Liver (tissue), 9 donors: ENCODE results near the gene FCRL2. TPM values are rescaled to one million over a fixed set of nuclear protein-coding genes. Genes with fewer than 3 reads are reported as not detected.

Source experiments
- DNase-seq: peaks from one replicate; pipeline ENCODE4 v3.0.0-alpha.2; 2017; ENCODE audit warnings: low spot score
- H3K27ac ChIP-seq, 2 donors: one replicate each; pipeline ENCODE4 v1.7.0; 2013; ENCODE audit warnings: inconsistent platforms in 2 of 2, low read length in 2 of 2, control low read depth in 1 of 2, low read depth in 1 of 2, mild to moderate bottlenecking in 1 of 2
- H3K27me3 ChIP-seq, 4 donors: one replicate each; pipeline versions ENCODE4 v1.6.1 to v1.7.0; 2013; ENCODE audit warnings: low read length in 3 of 4, inconsistent platforms in 1 of 4, mild to moderate bottlenecking in 1 of 4, moderate library complexity in 1 of 4; ENCODE audit not compliant: control insufficient read depth in 4 of 4, insufficient read depth in 4 of 4
- H3K36me3 ChIP-seq, 4 donors: one replicate each; pipeline versions ENCODE4 v1.6.1 to v1.7.0; 2013; ENCODE audit warnings: low read length in 3 of 4, mild to moderate bottlenecking in 3 of 4, low read depth in 1 of 4, moderate library complexity in 1 of 4; ENCODE audit not compliant: control insufficient read depth in 4 of 4, insufficient read depth in 3 of 4
- H3K4me1 ChIP-seq, 4 donors: one replicate each; pipeline versions ENCODE4 v1.6.1 to v1.7.0; 2013; ENCODE audit warnings: low read length in 3 of 4, mild to moderate bottlenecking in 3 of 4, moderate library complexity in 1 of 4; ENCODE audit not compliant: control insufficient read depth in 4 of 4, insufficient read depth in 4 of 4
- H3K4me3 ChIP-seq, 3 donors: one replicate each; pipeline versions ENCODE4 v1.6.1 to v1.7.0; 2013; ENCODE audit warnings: low read length in 3 of 3, control low read depth in 1 of 3, low read depth in 1 of 3, mild to moderate bottlenecking in 1 of 3
- H3K9ac ChIP-seq, 2 donors: one replicate each; pipeline ENCODE4 v1.7.0; 2013; ENCODE audit warnings: low read length in 2 of 2, mild to moderate bottlenecking in 2 of 2, moderate library complexity in 2 of 2, control low read depth in 1 of 2, low read depth in 1 of 2
- H3K9me3 ChIP-seq, 4 donors: one replicate each; pipeline versions ENCODE4 v1.6.1 to v1.7.0; 2013; ENCODE audit warnings: low read length in 3 of 4; ENCODE audit not compliant: control insufficient read depth in 4 of 4
- ATF3 ChIP-seq: IDR thresholded peaks from 2 replicates; pipeline ENCODE4 v1.6.1; 2016; ENCODE audit warnings: antibody characterized with exemption
- CTCF ChIP-seq: fragments of 150-350 bp; IDR thresholded peaks from 2 replicates; pipeline ENCODE4 v1.5.1; 2017; ENCODE audit warnings: improper control_type of control experiment, low read depth, low read length; ENCODE audit not compliant: missing input control
- EGR1 ChIP-seq, 2 donors: IDR thresholded peaks; 2 replicates each; pipeline ENCODE4 v1.6.1; 2016 to 2018; ENCODE audit warnings: antibody characterized with exemption in 2 of 2, low read depth in 2 of 2
- FOXA1 ChIP-seq: IDR thresholded peaks from 2 replicates; pipeline ENCODE4 v1.6.1; 2016; ENCODE audit warnings: antibody characterized with exemption
- FOXA2 ChIP-seq: IDR thresholded peaks from 2 replicates; pipeline ENCODE4 v1.6.1; 2016; ENCODE audit warnings: antibody characterized with exemption
- GABPA ChIP-seq, 2 donors: IDR thresholded peaks in 1 of 2; conservative IDR thresholded peaks in 1 of 2; 2 replicates each; pipeline ENCODE4 v1.6.1; 2016; ENCODE audit warnings: antibody characterized with exemption in 2 of 2, mild to moderate bottlenecking in 1 of 2, moderate library complexity in 1 of 2
- HNF4A ChIP-seq, 2 donors: conservative IDR thresholded peaks; 2 replicates each; pipeline ENCODE4 v1.6.1; 2016; ENCODE audit warnings: antibody characterized with exemption in 2 of 2, mild to moderate bottlenecking in 2 of 2
- HNF4G ChIP-seq: IDR thresholded peaks from 2 replicates; pipeline ENCODE4 v1.6.1; 2016; ENCODE audit warnings: antibody characterized with exemption
- JUND ChIP-seq, 2 donors: IDR thresholded peaks; 2 replicates each; pipeline ENCODE4 v1.6.1; 2016; ENCODE audit warnings: antibody characterized with exemption in 2 of 2
- MAX ChIP-seq: IDR thresholded peaks from 2 replicates; pipeline ENCODE4 v1.6.1; 2016; ENCODE audit warnings: antibody characterized with exemption
- NR2F2 ChIP-seq: IDR thresholded peaks from 2 replicates; pipeline ENCODE4 v1.6.1; 2016; ENCODE audit warnings: antibody characterized with exemption
- RAD21 ChIP-seq, 2 donors: IDR thresholded peaks; 2 replicates each; pipeline ENCODE4 v1.6.1; 2016; ENCODE audit warnings: antibody characterized with exemption in 2 of 2, mild to moderate bottlenecking in 2 of 2
- RXRA ChIP-seq, 2 donors: IDR thresholded peaks; 2 replicates each; pipeline ENCODE4 v1.6.1; 2017 to 2018; ENCODE audit warnings: antibody characterized with exemption in 2 of 2, mild to moderate bottlenecking in 1 of 2
- SP1 ChIP-seq: IDR thresholded peaks from 2 replicates; pipeline ENCODE4 v1.6.1; 2018; ENCODE audit warnings: antibody characterized with exemption, mild to moderate bottlenecking
- TAF1 ChIP-seq: conservative IDR thresholded peaks from 2 replicates; pipeline ENCODE4 v1.6.1; 2016; ENCODE audit warnings: antibody characterized with exemption, mild to moderate bottlenecking
- YY1 ChIP-seq: IDR thresholded peaks from 2 replicates; pipeline ENCODE4 v1.6.1; 2016; ENCODE audit warnings: antibody characterized with exemption, mild to moderate bottlenecking
- ZBTB33 ChIP-seq: IDR thresholded peaks from 2 replicates; pipeline ENCODE4 v1.6.1; 2016; ENCODE audit warnings: antibody characterized with exemption
- WGBS: extraction: QIAGEN DNeasy Blood & Tissue Kit; methylation state at CpG from one replicate; pipeline ENCODE4 v1.1.7; 2013; 5-methylcytosine and 5-hydroxymethylcytosine counted together
- polyA plus RNA-seq, 2 donors: library from polyadenylated mRNA; stranded (reverse) in 1 of 2; unstranded in 1 of 2; fragments of 200-250 nt in 1 of 2; fragments of >200 nt in 1 of 2; fragmentation: Nextera tagmentation in 1 of 2; extraction: Ambion mirVana in 1 of 2; gene quantifications; one replicate each; pipeline versions ENCODE4 v1.2.1 to v1.2.3, GENCODE V29; 2013 to 2015
- total RNA-seq, 2 donors: library from RNA; depleted of rRNA; stranded (reverse); fragments of >200 nt; gene quantifications; one replicate each; pipeline ENCODE4 v1.2.3, GENCODE V29; 2014
- TF ChIP-seq, protein P1 (sequence below): IDR thresholded peaks from 2 replicates; pipeline ENCODE4 v1.6.1; 2016; ENCODE audit warnings: antibody characterized with exemption, mild to moderate bottlenecking
- donor health status: healthy.
- donor health status: healthy.
- donor health status: healthy.
- donor health status: healthy.
- donor health status: healthy.

Gene FCRL2
- total and polyA plus RNA-seq, 4 donors = 0.08 to 0.43 (median 0.23) TPM; not detected in 1

GRCh38 chr1:157803851-157804250, 26.9 kb upstream of the FCRL2 start:
- Histone ChIP-seq H3K9me3 (no peaks in the 10 kb centered on the region), H3K27ac (no peak overlapping the region), H3K9ac (no peak overlapping the region), H3K4me1 (no peaks in the 10 kb centered on the region), H3K36me3 (no peaks in the 10 kb centered on the region), H3K4me3 (no peak overlapping the region), H3K27me3 (peaks cover 0 to 10% (median 0%) of the 10 kb centered on the region in 4 donors)
- WGBS = 72% methylated on average over 7 of the region's 7 CpGs
- TF ChIP-seq GABPA (IDR thresholded peaks at IDR 0.05 in 1 of 2, conservative IDR thresholded peaks at IDR 0.05 in 1 of 2) (no peak), EGR1 (IDR thresholded peaks at IDR 0.05; ENCODE audit: low read depth in 2 of 2) (no peak)
- no peak for DNase-seq

DNA sequence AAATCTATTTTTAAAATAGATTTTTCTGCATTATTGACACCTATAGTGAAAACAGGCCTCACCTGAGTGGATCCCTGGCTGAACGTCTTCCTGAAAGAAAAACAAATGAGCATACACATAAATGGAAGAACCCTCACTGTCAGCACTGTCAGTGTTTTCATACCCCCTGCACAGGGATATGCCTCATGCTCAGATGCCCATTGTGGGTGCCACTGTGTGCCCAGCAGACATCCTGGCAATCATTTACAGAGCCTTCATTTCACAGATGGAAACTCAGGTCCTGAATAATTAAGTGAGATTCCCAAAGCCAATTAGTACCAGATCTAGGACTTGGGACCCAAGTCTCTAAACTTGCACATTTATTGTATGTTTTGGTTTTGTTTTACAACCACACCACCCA, 23.1 kb upstream of the FCRL2 start:
- H3K27ac ChIP-seq = no peak overlapping the region
- no peaks in the 10 kb centered on the region for H3K4me1 ChIP-seq
- 72% methylated on average over 1 of the region's 1 CpG for WGBS
- no peak overlapping the region for H3K9ac ChIP-seq
- peaks cover 0 to 5% (median 0%) of the 10 kb centered on the region in 4 donors for H3K27me3 ChIP-seq
- no peaks in the 10 kb centered on the region for H3K36me3 ChIP-seq
- H3K9me3 ChIP-seq = no peaks in the 10 kb centered on the region
- H3K4me3 ChIP-seq = no peak overlapping the region
- TF ChIP-seq MAX (no peak), FOXA1 (no peak), GABPA (IDR thresholded peaks at IDR 0.05 in 1 of 2, conservative IDR thresholded peaks at IDR 0.05 in 1 of 2) (no peak), ATF3 (no peak), FOXA2 (no peak), RAD21 (IDR thresholded peaks at IDR 0.05) (no peak), JUND (IDR thresholded peaks at IDR 0.05) (no peak), CTCF (no peak), HNF4A (conservative IDR thresholded peaks at IDR 0.05) (no peak), TAF1 (no peak), RXRA (IDR thresholded peaks at IDR 0.05) (no peak), NR2F2 (no peak), ZBTB33 (no peak), YY1 (no peak), EGR1 (IDR thresholded peaks at IDR 0.05; ENCODE audit: low read depth in 2 of 2) (no peak), HNF4G (no peak), SP1 (no peak)
- TF ChIP-seq, protein P1, sequence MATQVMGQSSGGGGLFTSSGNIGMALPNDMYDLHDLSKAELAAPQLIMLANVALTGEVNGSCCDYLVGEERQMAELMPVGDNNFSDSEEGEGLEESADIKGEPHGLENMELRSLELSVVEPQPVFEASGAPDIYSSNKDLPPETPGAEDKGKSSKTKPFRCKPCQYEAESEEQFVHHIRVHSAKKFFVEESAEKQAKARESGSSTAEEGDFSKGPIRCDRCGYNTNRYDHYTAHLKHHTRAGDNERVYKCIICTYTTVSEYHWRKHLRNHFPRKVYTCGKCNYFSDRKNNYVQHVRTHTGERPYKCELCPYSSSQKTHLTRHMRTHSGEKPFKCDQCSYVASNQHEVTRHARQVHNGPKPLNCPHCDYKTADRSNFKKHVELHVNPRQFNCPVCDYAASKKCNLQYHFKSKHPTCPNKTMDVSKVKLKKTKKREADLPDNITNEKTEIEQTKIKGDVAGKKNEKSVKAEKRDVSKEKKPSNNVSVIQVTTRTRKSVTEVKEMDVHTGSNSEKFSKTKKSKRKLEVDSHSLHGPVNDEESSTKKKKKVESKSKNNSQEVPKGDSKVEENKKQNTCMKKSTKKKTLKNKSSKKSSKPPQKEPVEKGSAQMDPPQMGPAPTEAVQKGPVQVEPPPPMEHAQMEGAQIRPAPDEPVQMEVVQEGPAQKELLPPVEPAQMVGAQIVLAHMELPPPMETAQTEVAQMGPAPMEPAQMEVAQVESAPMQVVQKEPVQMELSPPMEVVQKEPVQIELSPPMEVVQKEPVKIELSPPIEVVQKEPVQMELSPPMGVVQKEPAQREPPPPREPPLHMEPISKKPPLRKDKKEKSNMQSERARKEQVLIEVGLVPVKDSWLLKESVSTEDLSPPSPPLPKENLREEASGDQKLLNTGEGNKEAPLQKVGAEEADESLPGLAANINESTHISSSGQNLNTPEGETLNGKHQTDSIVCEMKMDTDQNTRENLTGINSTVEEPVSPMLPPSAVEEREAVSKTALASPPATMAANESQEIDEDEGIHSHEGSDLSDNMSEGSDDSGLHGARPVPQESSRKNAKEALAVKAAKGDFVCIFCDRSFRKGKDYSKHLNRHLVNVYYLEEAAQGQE = no peak
- no peak for DNase-seq
